Activated CD4-positive, alpha-beta T cell treated with anti-CD3 and anti-CD28 coated beads, Interleukin-2, Interleukin-4, amounts not matched to agents 100 ng/mL and 50 ng/mL, durations not matched to agents 16 hours and 8 hours (primary cell): ENCODE measurements around the gene CREB3L1.
"Not testable (repeated sequence)": the region's sequence is repeated elsewhere in the genome, so short reads cannot be mapped to it uniquely, and the experiment has no call there.

Source experiments
- DNase-seq: peaks from one replicate; pipeline ENCODE4 v3.0.0-alpha.2; 2020; ENCODE audit warnings: low spot score

CREB3L1 gene

DNA sequence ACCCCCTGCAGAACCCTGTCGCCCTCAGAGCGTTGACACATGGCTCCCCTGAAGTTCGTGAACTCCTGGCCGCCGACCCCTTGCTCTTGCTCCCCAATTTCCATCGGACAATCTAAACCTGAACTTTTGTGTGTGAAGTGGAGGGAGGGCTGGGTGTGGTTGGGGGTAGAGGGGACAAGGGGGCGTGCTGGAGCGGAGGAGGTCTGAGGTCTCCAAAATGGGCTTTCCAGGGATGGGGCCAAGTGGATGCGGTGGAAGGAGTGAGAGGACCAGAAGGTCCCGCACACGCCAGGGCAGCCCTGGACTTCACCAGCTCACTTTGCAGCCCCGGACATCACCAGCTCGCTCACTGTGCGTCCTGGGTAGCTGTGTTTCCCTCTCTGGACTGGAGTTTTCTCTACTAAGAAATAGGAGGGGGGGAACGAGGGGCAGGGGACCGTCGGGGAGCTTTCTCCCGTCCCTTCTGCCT, 18.6 kb downstream of the CREB3L1 start:
- DNase-seq, result no peak

DNA sequence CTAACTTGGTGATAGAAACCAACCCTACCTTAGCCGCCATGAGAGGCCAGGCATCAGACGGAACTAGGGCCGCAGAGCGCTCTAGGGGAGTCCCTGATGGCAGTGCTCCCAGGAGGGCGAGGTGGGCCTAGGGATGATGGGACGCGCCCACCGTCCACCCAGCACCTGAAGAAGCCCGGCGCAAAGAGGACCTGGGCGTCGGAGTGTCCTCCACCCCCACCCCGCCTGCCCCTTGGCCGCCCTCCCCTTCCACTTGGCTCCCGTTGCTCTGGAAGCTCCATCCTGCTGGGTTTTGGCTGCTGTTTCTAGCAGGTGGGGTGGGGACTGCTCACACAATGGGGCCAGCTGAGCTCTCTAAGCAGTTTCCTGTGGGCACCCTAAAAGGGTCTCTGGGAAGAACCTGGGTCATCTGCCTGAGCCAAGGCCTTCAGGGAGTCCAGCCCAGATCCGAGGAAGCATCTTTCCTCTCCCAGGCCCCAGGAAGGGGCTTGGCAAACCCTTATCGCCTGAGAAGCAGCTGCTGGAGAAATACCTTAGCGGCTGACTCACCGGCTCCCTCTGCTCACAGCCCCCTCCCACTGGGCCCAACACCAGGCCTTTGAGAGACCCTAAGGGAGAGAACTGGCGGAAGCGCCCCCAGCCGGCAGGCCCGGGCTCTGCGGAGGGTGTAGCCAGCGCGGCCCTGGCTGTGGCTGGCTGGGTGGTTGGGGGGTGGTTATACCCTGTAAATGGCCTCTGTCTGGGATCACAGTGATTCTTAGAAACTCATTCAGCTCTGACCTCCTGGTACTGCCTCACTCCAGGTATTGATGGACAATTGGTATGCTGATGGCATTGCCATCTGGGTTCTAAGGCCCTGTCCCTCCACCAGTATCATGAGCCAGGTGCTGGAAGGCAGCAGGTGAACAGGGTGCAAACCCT, 19.3 kb downstream of the CREB3L1 start:
- DNase-seq, result no peak

DNA sequence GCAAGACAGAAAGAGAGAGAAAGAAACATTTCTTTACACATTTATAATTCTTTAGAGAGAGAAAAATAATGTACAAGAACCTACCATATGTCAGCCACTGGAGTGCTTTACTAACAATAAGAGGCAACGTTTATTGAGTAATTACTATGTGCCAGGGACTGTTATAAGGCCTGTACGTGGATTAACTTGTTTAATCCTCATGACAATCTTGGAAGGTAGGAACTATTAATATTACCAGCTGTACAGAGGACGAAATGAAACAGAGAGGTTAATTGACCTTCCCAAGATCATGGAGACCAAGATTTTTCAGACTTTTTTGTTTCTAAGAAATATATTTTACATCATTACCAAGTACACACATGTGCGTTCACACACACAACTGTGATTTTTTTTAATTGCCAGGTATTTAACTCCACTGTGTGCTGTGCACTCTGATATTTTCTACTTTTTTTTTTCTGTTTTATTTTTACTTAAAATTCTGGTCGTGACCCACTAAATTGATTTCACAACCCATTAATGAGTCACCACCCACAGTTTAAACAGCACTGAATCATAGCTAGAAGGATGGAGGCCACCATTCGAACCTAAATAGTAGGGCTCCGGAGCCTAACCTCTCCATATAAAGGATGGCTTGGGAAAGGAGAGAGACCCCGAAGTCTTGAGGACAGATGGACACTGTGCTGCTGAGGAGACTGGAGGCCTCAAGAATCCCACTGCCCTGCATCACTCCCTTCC, 21.4 kb downstream of the CREB3L1 start:
- DNase-seq, result peak; percentile 31

DNA sequence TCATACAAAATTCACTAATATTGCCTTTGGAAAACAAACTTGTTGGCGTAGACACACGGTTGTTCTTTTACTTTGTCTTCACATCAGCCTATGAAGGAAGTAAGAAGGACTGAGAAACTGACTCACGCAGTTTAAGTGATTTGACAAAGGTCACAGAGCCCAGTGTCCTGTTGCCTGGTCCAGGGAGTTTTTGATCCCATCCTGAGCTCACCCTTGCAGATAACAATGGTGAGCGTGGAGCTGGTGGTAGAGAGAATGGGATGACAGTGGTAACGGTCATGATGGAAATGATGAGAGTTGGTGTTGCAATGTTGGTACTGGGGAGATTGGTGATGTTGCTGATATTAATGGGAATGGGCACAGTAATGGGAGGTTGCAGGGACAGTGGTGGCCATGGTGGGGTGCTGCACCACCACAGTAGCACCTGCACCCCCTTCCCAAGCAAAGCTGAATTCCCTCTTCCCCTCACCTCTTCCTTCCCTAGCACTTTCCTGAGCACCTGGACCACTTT, 22.0 kb downstream of the CREB3L1 start:
- DNase-seq, result no peak

DNA sequence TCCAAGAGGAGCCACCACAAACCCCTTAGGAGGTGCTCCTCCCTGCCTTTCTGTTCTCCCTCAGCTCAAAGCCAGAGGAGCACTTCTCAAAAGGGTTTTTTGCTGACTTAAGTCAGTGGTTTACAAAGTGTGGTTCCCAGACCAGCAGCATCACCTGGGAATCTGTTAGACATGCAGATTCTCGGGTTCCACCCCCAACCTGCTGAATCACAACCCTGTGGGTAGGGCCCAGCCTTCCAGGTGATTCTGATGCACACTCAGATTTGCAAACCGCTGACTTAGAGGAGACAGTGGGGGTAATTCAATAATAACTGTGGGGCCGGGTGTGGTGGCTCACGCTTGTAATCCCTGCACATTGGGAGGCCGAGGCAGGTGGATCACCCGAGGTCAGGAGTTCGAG, 22.8 kb downstream of the CREB3L1 start:
- DNase-seq, result no peak

DNA sequence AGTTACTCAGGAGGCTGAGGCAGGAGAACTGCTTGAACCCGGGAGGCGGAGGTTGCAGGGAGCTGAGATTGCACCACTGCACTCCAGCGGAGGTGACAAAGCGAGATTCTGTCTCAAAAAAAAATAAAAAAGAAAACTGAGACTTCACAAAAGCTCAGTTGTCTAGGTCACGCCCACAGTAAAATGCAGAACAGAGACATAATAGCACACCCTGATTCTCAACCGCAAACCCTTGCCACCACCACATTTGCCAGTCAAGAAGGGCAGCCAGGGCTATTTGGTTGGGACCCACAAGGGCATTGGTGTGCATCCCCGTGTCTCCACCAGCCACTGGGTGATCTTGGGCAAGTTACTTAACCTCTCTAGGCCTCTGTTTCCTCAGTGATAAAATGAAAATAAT, 25.4 kb downstream of the CREB3L1 start:
- DNase-seq, result no peak

DNA sequence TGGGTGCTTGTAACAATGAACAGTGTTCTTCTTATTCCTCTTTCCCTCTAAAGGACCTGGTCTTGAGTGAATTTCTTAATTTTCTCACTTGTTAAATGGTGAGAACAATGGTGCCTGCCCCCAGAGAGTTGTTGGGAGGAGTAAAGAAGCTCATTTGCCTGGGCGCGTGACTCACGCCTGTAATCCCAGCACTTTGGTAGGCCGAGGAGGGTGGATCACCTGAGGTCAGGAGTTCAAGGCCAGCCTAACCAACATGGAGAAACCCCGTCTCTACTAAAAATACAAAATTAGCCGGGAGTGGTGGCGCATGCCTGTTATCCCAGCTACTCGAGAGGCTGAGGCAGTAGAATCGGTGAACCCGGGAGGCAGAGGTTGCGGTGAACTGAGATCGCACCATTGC, 26.6 kb downstream of the CREB3L1 start:
- DNase-seq, result not testable (repeated sequence)

DNA sequence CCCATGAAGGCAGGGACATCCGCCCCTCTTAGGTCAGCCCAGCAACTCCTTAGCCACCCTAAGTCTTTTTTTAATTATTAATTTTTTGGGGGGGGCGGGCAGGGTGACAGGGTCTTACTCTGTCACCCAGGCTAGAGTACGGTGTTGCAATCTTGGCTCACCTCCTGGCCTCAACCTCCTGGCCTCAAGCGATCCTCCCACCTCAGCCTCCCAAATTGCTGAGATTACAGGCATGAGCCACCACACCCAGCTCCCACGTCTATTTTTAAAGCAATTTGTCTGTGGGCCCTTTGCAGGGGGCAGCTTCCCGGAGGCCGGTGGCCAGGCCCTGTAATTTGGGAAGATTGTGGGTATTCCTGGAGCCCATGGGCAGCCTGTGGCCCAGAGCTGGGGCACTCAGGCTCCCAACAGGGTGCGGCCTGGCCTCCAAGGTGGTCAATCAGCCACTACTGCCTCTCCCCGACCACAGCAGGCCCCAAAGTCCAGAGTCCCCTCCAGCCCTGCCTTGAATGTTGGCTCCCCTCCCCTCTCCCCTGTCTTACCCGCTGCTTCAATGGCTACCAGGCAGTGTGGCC, 27.2 kb downstream of the CREB3L1 start:
- no peak for DNase-seq

DNA sequence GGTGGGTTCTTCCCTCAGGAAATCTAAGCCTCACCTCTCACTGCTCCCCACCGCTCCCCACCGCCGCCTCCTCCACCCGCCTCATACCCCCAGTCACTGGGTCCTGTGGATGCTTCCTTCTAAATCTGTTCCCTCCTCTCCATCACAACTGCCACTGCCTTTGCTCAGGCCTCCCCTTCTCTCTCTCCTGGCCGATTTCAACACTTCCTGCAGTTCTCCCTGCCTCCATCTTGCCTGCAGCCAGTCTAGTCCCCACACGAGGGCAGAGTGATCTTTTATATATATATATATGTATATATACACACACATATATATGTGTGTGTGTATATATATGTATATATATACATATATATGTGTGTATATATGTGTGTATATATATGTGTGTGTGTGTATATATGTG, 27.8 kb downstream of the CREB3L1 start:
- DNase-seq, result no peak

DNA sequence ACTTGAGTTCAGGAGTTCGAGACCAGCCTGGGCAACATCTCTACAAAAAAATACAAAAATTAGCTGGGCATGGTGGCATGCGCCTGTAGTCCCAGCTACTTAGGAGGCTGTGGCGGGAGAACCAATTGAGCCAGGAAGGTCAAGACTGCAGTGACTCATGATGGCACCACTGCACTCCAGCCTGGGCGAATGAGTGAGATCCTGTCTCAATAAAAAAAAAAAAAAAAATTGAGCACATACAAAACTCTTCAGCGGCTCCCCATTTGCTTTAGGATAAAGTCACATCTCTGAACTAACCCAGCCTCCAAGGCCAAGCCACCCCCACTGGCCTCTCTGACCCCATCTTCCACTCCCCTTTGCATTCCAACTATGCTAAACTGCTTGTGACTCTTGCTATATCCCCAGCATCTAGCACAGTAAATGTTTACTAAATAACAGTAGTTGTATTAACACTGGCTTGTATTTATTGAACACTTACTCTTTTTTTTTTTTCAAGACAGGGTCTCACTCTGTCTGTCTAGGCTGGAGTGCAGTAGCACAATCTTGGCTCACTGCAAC, 28.9 kb downstream of the CREB3L1 start:
- no peak for DNase-seq

DNA sequence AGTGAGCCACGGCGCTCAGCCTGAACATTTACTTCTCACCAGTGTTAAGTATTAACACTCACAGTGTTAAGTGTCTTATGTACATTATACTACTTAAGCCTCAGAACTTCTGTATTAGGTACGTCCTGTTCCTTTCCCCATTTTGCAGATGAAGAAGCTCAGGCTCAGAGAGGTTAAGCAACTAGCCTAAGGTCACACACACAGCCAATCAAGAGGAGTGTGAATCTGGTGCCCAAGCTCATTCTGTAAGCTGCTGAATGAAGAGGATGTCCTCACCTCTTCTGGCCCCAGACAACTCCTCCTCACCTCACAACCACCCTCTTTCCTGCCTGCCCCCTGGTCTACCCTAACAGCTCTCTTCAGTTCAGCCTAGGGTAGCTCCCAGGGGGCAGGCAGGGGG, 29.9 kb downstream of the CREB3L1 start:
- no peak for DNase-seq

DNA sequence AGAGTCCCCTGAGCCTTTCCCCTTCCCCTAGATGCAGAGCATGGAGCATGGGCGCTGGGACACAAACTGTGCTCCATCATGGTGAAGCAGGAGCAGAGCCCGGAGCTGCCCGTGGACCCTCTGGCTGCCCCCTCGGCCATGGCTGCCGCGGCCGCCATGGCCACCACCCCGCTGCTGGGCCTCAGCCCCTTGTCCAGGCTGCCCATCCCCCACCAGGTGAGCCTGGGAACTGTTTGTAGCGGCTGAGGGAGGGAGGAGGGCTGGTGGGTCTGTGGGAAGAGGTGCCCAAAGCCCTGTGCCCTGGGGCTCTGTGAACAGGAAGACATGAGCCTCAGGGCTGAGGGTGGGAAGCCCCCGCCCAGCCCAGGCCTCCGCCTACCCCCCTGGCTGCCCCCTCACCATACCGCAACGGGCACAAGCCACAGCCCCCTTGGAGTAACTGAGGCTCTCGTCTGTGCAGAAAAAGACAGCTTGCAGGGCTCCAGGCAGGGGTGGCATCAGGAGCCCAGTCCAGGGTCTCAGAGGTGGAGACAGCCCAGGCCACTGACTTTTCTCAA, 30.4 kb downstream of the CREB3L1 start:
- no peak for DNase-seq

DNA sequence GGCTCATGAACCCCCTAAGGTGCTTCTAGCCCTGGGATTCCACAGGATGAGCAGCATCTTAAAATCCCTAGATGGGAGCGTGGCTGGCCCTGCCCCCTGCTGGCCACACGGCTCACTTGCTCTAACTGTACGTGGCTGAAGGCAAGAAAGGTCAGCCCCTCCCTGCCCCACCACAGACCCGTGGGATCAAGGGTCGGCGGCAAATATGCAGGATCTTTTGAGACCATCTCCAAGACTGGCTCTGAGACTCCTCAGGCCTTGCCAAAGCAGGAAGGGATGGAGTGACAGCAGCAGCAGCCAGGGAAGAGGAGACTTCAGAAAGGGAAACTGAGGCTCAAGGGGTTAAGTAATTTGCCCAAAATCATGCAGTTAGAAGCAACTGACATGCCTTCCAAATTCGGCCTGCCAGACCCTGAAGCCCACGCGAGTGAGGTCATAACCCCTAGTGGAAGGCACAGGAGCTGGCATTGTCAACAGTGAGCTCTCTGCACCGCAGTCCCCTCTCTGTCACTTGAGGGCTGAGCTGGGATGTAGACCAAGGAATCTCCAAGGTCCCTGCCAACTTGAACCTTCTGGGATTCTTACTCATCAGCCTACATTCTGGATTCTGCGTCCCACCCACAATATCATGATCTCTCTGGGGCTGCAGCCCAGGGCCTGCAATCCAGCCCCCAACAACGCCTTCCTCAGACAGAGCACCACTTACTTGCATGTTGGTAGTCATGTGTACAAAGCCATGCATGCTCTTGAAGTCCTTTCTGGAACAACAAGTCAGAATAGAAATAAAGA, 31.4 kb downstream of the CREB3L1 start:
- peak; percentile 66 for DNase-seq

DNA sequence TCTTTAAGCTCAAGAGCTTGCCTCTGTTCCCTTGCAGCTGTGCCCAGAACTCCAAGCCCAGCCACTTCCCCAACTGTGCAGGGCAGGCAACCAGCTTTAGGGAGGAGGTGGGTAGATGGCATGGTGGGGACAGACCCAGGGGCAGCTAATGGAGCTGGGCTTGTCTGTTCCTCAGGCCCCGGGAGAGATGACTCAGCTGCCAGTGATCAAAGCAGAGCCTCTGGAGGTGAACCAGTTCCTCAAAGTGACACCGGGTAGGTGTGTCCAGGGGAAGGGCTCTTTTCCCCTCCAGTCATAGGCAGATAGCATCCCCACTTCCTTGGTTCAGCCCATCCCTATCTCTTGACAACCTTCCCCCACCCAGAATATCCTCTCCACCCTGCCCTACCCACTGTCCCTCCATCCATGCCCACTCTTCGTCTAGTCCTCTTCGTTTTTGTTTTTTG, 32.4 kb downstream of the CREB3L1 start:
- no peak for DNase-seq

DNA sequence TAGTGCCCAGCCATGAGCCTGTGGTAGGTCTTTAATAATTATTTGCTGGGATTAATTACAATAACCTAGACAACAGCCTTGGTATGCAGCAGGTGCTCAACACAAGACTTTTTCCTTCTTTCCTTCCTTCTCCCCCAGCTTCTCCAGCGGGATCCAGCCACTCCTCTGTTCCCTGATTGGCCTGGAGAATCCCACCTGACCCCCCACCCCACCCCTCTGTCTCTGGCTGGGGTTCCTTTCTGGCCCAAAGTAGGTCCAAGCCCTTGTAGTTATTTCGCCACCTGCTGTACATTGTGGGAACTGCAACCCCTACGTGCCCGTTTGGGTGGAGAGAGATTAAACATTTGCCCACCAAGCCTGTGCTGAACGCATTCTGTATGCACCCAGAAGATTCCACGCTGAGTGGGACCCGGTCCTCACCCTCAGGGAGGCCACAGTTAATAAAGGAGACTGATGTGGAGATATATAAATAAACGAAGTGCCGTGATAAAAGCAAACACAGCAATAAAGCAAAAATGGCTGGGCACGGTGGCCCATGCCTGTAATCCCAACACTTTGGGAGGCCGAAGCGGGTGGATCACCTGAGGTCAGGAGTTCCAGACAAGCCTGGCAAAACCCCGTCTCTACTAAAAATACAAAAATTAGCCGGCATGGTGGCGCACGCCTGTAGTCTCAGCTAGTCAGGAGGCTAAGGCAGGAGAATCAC, 37.7 kb downstream of the CREB3L1 start:
- DNase-seq, result peak; percentile 74

DNA sequence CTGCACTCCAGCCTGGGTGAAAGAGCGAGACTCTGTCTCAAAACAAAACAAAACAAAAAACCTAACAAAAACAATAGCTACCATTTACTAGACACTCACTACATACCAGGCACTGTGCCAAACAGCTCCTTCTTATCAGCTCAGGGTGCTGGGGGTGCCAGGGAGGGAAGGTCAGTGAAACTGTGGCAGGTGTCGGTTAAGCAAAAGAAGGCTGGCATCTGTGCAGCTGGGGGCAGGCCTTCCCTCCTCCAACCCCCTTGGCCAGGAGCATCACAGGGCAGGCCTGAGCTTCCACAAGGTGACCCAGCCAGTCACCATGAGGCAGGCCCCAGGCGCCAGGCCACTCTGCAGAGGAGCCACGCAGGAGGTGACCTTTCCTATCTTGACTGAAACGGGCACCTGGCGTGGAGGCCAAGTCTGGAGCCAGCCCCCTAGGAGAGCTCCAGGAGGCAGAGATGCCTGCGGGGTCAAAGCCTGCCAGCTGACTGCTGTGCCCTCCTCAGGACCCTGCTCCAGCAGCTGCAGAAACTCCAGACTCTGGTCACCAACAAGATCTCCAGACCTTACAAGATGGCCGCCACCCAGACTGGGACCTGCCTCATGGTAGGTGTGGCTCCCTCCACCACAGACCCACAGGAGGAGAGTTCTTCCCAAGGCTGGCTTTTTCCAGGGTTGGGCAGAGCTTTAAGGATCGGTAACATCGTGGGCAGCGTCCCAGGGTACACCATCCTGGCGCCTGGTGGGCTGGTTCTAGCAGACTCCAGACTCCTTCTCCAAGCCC, 38.5 kb downstream of the CREB3L1 start:
- DNase-seq, result no peak

DNA sequence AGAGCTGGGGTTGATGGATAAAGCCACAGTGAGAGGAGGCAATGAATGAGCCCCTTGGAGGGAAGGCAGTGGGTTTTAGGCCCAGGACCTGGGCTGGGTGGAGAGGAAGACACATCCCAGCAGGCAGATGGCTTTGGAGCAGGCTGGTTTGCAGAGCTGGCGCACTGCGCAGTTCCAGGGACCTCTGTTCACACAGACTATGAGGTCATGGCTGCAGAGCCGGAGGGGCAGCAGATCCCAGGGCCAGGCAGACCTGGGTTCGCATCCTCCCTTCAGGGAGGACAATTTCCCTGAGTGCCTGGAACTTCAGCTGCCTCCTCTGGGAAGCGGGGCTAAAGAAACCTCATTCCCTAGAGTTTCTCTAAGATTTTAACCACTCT, 41.6 kb downstream of the CREB3L1 start:
- no peak for DNase-seq

DNA sequence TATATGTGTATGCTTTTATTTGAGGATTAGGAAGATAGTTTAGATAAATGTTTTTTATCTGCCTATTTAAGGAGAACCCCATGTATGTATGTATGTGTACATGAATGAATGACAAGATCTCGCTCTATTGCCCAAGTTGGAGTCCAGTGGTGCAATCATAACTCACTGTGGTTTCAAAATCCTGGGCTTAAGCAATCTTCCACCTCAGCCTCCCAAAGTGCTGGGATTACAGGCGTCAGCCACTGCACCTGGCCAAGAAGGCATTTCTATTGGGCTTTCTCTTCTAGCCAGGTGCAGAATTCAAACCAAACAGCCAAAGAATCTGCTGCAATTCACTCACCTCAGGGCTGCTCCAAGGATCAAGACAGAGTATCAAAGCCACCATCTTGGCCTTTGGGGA, 44.3 kb downstream of the CREB3L1 start:
- no peak for DNase-seq

DNA sequence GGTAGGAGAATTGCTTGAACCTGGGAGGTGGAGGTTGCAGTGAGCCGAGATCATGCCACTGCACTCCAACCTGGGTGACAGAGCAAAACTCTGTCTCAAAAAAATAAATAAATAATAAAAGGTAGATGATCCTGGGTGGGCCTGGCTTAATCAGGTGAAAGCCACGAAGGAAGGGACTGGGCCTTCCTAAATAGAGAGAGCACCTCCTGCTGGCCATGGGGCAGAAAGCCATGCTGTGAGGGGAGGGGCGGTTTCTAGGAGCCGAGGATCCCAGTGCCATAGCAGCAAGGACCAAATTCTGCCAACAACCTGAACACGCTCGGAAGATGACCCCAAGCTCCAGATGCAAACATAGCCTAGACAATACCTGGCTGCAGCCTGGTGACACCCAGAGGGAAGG, 45.3 kb downstream of the CREB3L1 start:
- DNase-seq, result no peak
